Activated naive CD4-positive, alpha-beta T cell treated with anti-CD3 and anti-CD28 coated beads, Interleukin-2, amount 50 U/mL, for 16 hours (primary cell): ENCODE results near the gene NUFIP2.
"Not testable (repeated sequence)": the region's sequence is repeated elsewhere in the genome, so short reads cannot be mapped to it uniquely, and the experiment has no call there.

Experiments used
- DNase-seq: peaks from one replicate; pipeline ENCODE4 v3.0.0-alpha.2; 2020

NUFIP2 gene, protein sequence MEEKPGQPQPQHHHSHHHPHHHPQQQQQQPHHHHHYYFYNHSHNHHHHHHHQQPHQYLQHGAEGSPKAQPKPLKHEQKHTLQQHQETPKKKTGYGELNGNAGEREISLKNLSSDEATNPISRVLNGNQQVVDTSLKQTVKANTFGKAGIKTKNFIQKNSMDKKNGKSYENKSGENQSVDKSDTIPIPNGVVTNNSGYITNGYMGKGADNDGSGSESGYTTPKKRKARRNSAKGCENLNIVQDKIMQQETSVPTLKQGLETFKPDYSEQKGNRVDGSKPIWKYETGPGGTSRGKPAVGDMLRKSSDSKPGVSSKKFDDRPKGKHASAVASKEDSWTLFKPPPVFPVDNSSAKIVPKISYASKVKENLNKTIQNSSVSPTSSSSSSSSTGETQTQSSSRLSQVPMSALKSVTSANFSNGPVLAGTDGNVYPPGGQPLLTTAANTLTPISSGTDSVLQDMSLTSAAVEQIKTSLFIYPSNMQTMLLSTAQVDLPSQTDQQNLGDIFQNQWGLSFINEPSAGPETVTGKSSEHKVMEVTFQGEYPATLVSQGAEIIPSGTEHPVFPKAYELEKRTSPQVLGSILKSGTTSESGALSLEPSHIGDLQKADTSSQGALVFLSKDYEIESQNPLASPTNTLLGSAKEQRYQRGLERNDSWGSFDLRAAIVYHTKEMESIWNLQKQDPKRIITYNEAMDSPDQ

GRCh38 chr17:29293890-29294579 is at the start of gene NUFIP2:
TSS of gene NUFIP2 (minus strand) at chr17:29294148. CDS start at chr17:29294059, 89 bp downstream.
- peak; percentile 98 for DNase-seq

- no peak for DNase-seq
Measured at GRCh38 chr17:29342158-29342765, 48.3 kb upstream of the NUFIP2 start.

GRCh38 chr17:29341726-29342125 is 47.8 kb upstream of the NUFIP2 start:
- no peak for DNase-seq

DNA sequence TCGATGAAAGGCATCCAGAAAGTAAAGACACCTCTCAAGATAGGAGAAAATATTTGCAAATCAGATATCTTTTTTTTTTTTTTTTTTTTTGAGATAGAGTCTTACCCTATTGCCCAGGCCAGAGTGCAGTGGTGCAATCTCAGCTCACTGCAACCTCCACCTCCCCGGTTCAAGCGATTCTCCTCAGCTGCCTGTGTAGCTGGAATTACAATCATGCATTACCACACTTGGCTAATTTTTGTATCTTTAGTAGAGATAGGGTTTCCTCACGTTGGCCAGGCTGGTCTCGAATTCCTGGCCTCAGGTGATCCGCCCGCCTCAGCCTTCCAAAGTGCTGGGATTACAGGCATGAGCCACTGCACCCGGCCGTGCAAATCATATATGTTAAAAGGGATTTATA is 45.1 kb upstream of the NUFIP2 start:
- DNase-seq = not testable (repeated sequence)

GRCh38 chr17:29331708-29332085 is 37.7 kb upstream of the NUFIP2 start:
- no peak for DNase-seq

GRCh38 chr17:29331075-29331707 is 37.2 kb upstream of the NUFIP2 start:
- no peak for DNase-seq

- DNase-seq = no peak
Measured at GRCh38 chr17:29327412-29327811, 33.5 kb upstream of the NUFIP2 start.

DNA sequence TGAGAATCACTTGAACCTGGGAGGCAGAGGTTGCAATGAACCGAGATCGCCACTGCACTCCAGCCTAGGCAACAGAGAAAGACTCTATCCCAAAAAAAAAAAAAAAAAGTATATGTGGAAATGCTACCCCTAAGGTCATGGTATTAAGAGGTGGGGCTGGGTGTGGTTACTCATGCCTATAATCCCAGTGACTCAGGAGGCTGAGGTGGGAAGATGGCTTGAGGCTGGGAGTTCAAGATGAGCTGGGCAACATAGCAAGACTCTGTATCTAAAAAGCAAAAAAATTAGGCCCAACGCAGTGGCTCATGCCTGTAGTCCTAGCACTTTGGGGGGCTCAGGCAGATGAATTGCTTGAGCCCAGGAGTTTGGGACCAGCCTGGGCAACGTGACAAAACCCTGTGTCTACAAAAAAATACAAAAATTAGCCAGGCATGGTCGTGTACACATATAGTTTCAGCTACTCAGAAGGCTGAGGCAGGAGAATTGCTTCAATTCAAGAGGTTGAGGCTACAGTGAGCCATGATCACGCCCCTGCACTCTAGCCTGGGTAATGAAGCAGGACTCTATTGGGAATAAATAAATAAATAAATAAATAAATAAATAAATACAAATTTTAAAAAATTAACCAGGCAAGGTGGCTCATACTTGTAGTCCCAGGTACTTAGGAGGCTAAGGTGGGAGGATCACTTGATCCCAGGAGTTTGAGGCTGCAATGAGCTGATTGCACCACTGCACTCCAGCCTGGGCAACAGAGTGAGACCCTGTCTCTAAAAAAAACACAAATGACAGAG is 32.3 kb upstream of the NUFIP2 start:
- DNase-seq = no peak

DNA sequence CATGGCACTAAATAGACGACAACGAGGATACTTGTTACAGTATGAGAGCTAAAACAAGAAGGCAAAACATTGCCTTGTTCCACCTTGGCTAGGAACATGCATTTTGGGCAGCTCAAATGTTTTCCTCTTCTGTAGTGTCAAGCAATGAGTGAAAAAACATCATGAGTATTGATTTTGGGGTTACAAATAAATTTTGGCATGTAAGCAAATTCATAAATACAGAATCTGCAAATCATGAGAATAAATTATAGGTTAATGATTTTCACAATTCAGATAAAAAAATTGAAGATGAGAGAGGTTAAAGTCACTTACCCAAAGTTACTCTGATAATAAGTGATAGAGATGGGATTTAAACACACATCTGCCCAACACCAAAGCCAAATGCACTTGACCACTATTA is 28.4 kb upstream of the NUFIP2 start:
- no peak for DNase-seq

DNA sequence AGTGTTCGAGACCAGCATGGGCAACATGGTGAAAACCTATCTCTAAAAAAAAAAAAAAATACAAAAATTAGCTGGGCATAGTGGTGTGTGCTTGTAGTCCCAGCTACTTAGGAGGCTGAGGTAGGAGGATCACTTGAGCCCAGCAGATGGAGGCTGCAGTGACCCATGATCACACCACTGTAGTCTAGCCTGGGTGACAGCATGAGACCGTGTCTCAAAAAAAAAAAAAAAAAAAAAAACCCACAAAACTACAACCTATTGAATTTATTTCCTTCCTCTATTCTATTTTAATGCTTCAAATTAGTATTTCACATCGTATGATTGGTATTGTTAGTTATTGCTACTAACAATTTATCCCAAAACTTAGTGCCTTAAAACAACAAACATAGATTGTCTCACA is 9.4 kb upstream of the NUFIP2 start:
- no peak for DNase-seq

DNA sequence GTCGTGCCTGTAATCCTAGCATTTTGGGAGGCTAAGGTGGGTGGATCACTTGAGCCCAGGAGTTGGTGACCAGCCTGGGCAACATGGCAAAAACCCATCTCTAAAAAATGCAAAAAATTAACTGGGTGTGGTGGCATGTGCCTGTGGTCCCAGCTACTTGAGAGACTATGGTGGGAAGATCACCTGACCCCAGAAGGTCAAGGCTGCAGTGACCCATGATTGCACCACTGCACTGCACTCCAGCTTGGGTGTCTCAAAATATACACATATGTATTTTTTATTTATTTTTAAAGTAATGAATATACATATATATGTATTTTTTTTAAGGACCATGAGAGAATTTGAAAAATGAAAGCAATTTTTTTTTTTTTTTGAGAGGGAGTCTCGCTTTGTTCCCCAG is 5.1 kb upstream of the NUFIP2 start:
- no peak for DNase-seq

DNA sequence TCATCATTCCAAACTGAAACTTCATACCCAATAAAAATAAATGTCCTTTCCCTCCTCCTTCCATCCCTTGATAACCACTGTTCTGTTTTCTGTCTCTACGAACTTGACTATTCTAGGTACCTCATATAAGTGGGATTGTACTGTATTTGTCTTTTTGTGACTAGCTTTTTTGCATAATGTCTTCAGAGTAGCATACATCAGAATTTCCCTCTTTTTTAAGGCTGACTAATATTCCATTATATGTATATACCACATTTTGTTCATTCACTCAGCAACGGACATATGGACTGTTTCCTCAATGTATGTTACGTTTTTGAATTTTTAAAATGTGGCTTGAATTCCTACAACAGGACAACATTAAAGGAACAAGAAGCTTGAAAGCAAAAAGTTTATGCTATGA is 1.5 kb upstream of the NUFIP2 start:
- no peak for DNase-seq

DNA sequence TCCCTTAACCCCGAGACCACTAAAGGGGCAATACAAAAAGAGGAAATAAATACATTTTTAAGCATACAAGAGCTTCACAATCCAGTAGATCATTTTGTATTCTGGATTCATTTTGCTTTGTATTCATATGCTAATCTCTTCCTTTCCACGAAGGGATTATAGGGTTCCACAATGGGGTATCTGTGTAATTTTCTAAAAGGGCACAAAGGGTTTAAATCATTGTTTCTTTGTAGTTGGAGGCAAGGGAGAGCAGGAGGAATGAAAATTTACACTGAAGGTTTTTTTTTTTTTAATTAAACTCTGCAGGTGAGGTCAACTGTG is 592 bp upstream of the NUFIP2 start:
- no peak for DNase-seq

- peak; percentile 59 for DNase-seq
Measured at GRCh38 chr17:29292992-29293889, 707 bp downstream of the NUFIP2 start.

- DNase-seq = peak; percentile 50
Measured at GRCh38 chr17:29292071-29292991, 1.6 kb downstream of the NUFIP2 start.

DNA sequence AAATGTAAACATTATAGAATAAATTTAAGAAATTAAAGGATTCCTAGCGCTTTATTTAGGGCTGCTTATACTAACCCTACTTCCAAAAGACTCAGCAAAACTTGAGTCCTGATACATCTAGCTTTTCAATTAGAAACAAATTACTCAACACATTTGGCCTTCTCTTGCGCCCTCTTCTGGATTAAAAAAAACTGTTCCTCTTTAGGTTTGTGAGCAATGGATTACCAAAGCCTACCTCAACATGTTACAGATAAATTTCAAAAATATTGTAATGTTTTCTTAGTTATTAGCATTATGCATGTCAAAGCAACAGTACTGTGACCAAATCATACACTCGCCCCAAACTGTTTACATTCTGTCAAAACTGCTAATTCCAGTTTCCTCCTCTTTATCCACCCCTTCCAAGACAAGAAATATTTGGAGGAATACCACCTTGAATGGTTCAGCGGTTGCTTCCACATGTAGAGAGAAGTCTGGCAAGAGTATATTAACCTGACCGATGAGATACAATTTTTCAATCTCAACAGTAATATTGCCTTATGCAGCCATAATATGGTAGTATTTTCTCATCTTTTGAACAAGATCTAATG is 2.7 kb downstream of the NUFIP2 start:
- DNase-seq = no peak

GRCh38 chr17:29289852-29290251 is 4.1 kb downstream of the NUFIP2 start:
- no peak for DNase-seq

DNA sequence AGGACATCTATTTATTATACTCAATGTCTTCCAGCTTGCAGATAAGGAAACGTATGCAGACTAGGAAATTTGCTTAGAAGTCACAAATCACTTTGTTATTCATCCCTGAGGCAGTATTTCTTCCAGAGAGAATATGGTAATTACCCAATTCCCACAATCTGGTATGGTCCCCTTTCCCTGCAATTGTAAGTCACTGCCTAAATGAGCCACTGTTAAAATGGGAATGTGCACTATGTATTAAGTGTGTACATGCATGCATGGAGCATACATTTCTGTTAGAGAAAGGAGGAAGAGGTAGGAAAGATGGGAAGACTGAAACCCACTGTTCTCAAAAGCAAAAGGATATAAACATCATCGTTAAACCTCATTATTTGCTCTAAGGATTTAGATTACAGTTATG is 10.0 kb downstream of the NUFIP2 start:
- DNase-seq = no peak

- DNase-seq = no peak
Measured at GRCh38 chr17:29283496-29283895, 10.5 kb downstream of the NUFIP2 start.
